Measurements from ENCODE around the gene UBASH3A. TPM values are rescaled to one million over a fixed set of nuclear protein-coding genes. Genes with fewer than 3 reads are reported as not detected.
A peak's percentile ranks its signal among the peaks of the same experiment; 100 is the strongest.

UBASH3A gene
- total and polyA plus RNA-seq, 8 donors = 0.18 to 4.6 (median 0.31) TPM; not detected in 1

GRCh38 chr21:42473498-42474042 lies 69.9 kb downstream of the UBASH3A start:
- no peak for DNase-seq
- TF ChIP-seq POLR2A (IDR thresholded peaks at IDR 0.05) (no peak), EP300 (IDR thresholded peaks at IDR 0.05) (no peak), POLR2AphosphoS5 (IDR thresholded peaks at IDR 0.05) (no peak), CTCF (IDR thresholded peaks at IDR 0.05) (no peak)
- peaks cover 0 to 15% (median 0%) of the 10 kb centered on the region in 3 donors for H3K27me3 ChIP-seq
- H3K36me3 ChIP-seq = no peaks in the 10 kb centered on the region
- H3K4me3 ChIP-seq = no peak overlapping the region
- peaks cover 7 to 32% (median 16%) of the 10 kb centered on the region in 4 donors for H3K4me1 ChIP-seq
- intact Hi-C loops (cut with DNase I; ENCODE audit: low total_unique reads) = no loop called here
- H3K9me3 ChIP-seq = no peaks in the 10 kb centered on the region
- 62 to 77% (median 73%) methylated on average over 9 of the region's 9 CpGs for WGBS, 5 donors
- peak overlapping the region; percentile 55 to 84 (median 75) for H3K27ac ChIP-seq

GRCh38 chr21:42474043-42474831 lies 70.5 kb downstream of the UBASH3A start:
- DNase-seq = peak; percentile 90 to 92
- Histone ChIP-seq H3K4me3 (no peak overlapping the region), H3K9me3 (no peaks in the 10 kb centered on the region), H3K4me1 (peaks cover 0 to 27% (median 11%) of the 10 kb centered on the region in 4 donors), H3K36me3 (no peaks in the 10 kb centered on the region), H3K27me3 (peaks cover 0 to 15% (median 0%) of the 10 kb centered on the region in 3 donors), H3K27ac (peak overlapping the region; percentile 55 to 84 (median 77))
- TF ChIP-seq EP300 (IDR thresholded peaks at IDR 0.05) (no peak), POLR2AphosphoS5 (IDR thresholded peaks at IDR 0.05) (peak in 2 of 3 donors; percentile 74 to 89)
- 62 to 72% (median 65%) methylated on average over 13 to 14 of the region's 14 CpGs for WGBS, 5 donors
- intact Hi-C loops (cut with DNase I; ENCODE audit: low total_unique reads) = no loop called here

- intact Hi-C loops (cut with DNase I; ENCODE audit: low total_unique reads) = no loop called here
- peak overlapping the region; percentile 55 to 84 (median 77) for H3K27ac ChIP-seq
- no peaks in the 10 kb centered on the region for H3K36me3 ChIP-seq
- 88 to 92% (median 92%) methylated on average over 7 of the region's 7 CpGs for WGBS, 5 donors
- H3K4me1 ChIP-seq = peaks cover 0 to 20% (median 8%) of the 10 kb centered on the region in 4 donors
- TF ChIP-seq POLR2A (IDR thresholded peaks at IDR 0.05) (no peak), POLR2AphosphoS5 (IDR thresholded peaks at IDR 0.05) (no peak), EP300 (IDR thresholded peaks at IDR 0.05) (no peak), CTCF (IDR thresholded peaks at IDR 0.05) (no peak)
- no peaks in the 10 kb centered on the region for H3K9me3 ChIP-seq
- DNase-seq = peak in 1 of 2 donors; percentile 15
- no peak overlapping the region for H3K4me3 ChIP-seq
- peaks cover 0 to 15% (median 0%) of the 10 kb centered on the region in 3 donors for H3K27me3 ChIP-seq
Measured at GRCh38 chr21:42475036-42475435, 71.3 kb downstream of the UBASH3A start.

GRCh38 chr21:42475526-42476387 lies 72.1 kb downstream of the UBASH3A start:
- no peak for TF ChIP-seq EP300 (IDR thresholded peaks at IDR 0.05)
- H3K9me3 ChIP-seq = no peaks in the 10 kb centered on the region
- WGBS, 5 donors = 89 to 94% (median 92%) methylated on average over 17 to 18 of the region's 18 CpGs

More at GRCh38 chr21:42475526-42476387, 72.1 kb downstream of the UBASH3A start:
- peak in 1 of 2 donors; percentile 23 for DNase-seq
- Histone ChIP-seq H3K27ac (no peak overlapping the region), H3K36me3 (no peaks in the 10 kb centered on the region), H3K4me1 (peaks cover 0 to 20% (median 8%) of the 10 kb centered on the region in 4 donors), H3K4me3 (no peak overlapping the region), H3K27me3 (peaks cover 0 to 15% (median 0%) of the 10 kb centered on the region in 3 donors)
- intact Hi-C loops (cut with DNase I; ENCODE audit: low total_unique reads) = no loop called here
